Right renal pelvis (tissue), 4 donors: ENCODE measurements around the gene ARHGAP20. TPM values are rescaled to one million over a fixed set of nuclear protein-coding genes. Genes with fewer than 3 reads are reported as not detected.

ENCODE experiments used
- DNase-seq, 4 donors: peaks; one replicate each; pipeline ENCODE4 v3.0.0-alpha.2; 2013; ENCODE audit warnings: low read depth in 4 of 4, low spot score in 3 of 4, missing footprints in 1 of 4
- polyA plus RNA-seq, 4 donors: library from polyadenylated mRNA; unstranded; fragments of 120-200 nt; gene quantifications; one replicate each; pipeline ENCODE4 v1.2.1, GENCODE V29; 2013; ENCODE audit not compliant: insufficient read length in 4 of 4

The ARHGAP20 gene
- polyA plus RNA-seq, result 1 to 10 TPM; 4.7 to 6.5 (median 5.2) TPM

- DNase-seq, result peak in 2 of 4 donors; percentile 35 to 43
Measured at GRCh38 chr11:110711776-110712658, at the start of gene ARHGAP20. Gene ARHGAP20, minus strand, starts transcription at chr11:110712437. Its CDS starts 206 bp downstream, at chr11:110712231.

GRCh38 chr11:110761991-110762390, 49.8 kb upstream of the ARHGAP20 start:
- DNase-seq, result no peak

GRCh38 chr11:110761131-110761530, 48.9 kb upstream of the ARHGAP20 start:
- DNase-seq, result no peak

- DNase-seq, result no peak
Measured at GRCh38 chr11:110759972-110760381, 47.7 kb upstream of the ARHGAP20 start.

GRCh38 chr11:110757962-110758755, 45.9 kb upstream of the ARHGAP20 start:
- DNase-seq, result no peak

- no peak for DNase-seq
Measured at GRCh38 chr11:110757066-110757465, 44.8 kb upstream of the ARHGAP20 start.

- no peak for DNase-seq
Measured at GRCh38 chr11:110755941-110756340, 43.7 kb upstream of the ARHGAP20 start.

- no peak for DNase-seq
Measured at GRCh38 chr11:110752890-110753289, 40.7 kb upstream of the ARHGAP20 start.

- DNase-seq, result no peak
Measured at GRCh38 chr11:110750100-110750499, 37.9 kb upstream of the ARHGAP20 start.

- DNase-seq, result no peak
Measured at GRCh38 chr11:110747531-110747930, 35.3 kb upstream of the ARHGAP20 start.

GRCh38 chr11:110738641-110739040, 26.4 kb upstream of the ARHGAP20 start:
- no peak for DNase-seq

GRCh38 chr11:110737593-110737992, 25.4 kb upstream of the ARHGAP20 start:
- DNase-seq, result no peak

- no peak for DNase-seq
Measured at GRCh38 chr11:110736171-110736553, 23.9 kb upstream of the ARHGAP20 start.

GRCh38 chr11:110735455-110736170, 23.4 kb upstream of the ARHGAP20 start:
- DNase-seq, result peak in 2 of 4 donors; percentile 4 to 19

- DNase-seq, result no peak
Measured at GRCh38 chr11:110734790-110735189, 22.6 kb upstream of the ARHGAP20 start.

GRCh38 chr11:110730773-110731172, 18.5 kb upstream of the ARHGAP20 start:
- no peak for DNase-seq

GRCh38 chr11:110728883-110729282, 16.6 kb upstream of the ARHGAP20 start:
- DNase-seq, result no peak

- no peak for DNase-seq
Measured at GRCh38 chr11:110728476-110728875, 16.2 kb upstream of the ARHGAP20 start.

- DNase-seq, result no peak
Measured at GRCh38 chr11:110724358-110724757, 12.1 kb upstream of the ARHGAP20 start.

GRCh38 chr11:110720431-110721275, 8.4 kb upstream of the ARHGAP20 start:
- DNase-seq, result peak in 1 of 4 donors; percentile 7
